ENCODE results near the gene PLPPR1. TPM values are rescaled to one million over a fixed set of nuclear protein-coding genes. Genes with fewer than 3 reads are reported as not detected.
"Not testable (repeated sequence)": the region's sequence is repeated elsewhere in the genome, so short reads cannot be mapped to it uniquely, and the experiment has no call there.

PLPPR1 gene
- polyA plus RNA-seq, 1 donor: 18.5 TPM

- no peak for DNase-seq
These were observed 184.1 kb downstream of the PLPPR1 start for GRCh38 chr9:101212661-101213060.

GRCh38 chr9:101219030-101219429 is 190.5 kb downstream of the PLPPR1 start:
- DNase-seq: no peak

- DNase-seq: no peak
These were observed 191.8 kb downstream of the PLPPR1 start for GRCh38 chr9:101220341-101220740.

- no peak for DNase-seq
These were observed 196.7 kb downstream of the PLPPR1 start for GRCh38 chr9:101225271-101225670.

GRCh38 chr9:101226161-101226560 is 197.6 kb downstream of the PLPPR1 start:
- no peak for DNase-seq

- no peak for DNase-seq
These were observed 198.3 kb downstream of the PLPPR1 start for GRCh38 chr9:101226803-101227202.

GRCh38 chr9:101229606-101230005 is 201.1 kb downstream of the PLPPR1 start:
- DNase-seq: no peak

GRCh38 chr9:101232405-101232977 is 204.0 kb downstream of the PLPPR1 start:
- no peak for DNase-seq

GRCh38 chr9:101235105-101235866 is 206.8 kb downstream of the PLPPR1 start:
- peak; percentile 38 for DNase-seq

GRCh38 chr9:101242651-101243050 is 214.1 kb downstream of the PLPPR1 start:
- DNase-seq: no peak

- no peak for DNase-seq
These were observed 218.2 kb downstream of the PLPPR1 start for GRCh38 chr9:101246691-101247090.

GRCh38 chr9:101247297-101247696 is 218.8 kb downstream of the PLPPR1 start:
- no peak for DNase-seq

- no peak for DNase-seq
These were observed 226.4 kb downstream of the PLPPR1 start for GRCh38 chr9:101254733-101255433.

GRCh38 chr9:101264727-101265126 is 236.2 kb downstream of the PLPPR1 start:
- DNase-seq: no peak

GRCh38 chr9:101265261-101265660 is 236.7 kb downstream of the PLPPR1 start:
- DNase-seq: no peak

- no peak for DNase-seq
These were observed 239.9 kb downstream of the PLPPR1 start for GRCh38 chr9:101268426-101268825.

- no peak for DNase-seq
These were observed 241.2 kb downstream of the PLPPR1 start for GRCh38 chr9:101269591-101270283.

- no peak for DNase-seq
These were observed 241.8 kb downstream of the PLPPR1 start for GRCh38 chr9:101270302-101270701.

- DNase-seq: no peak
These were observed 242.6 kb downstream of the PLPPR1 start for GRCh38 chr9:101271102-101271501.

GRCh38 chr9:101274971-101275768 is 246.6 kb downstream of the PLPPR1 start:
- no peak for DNase-seq

- DNase-seq: no peak
These were observed 247.3 kb downstream of the PLPPR1 start for GRCh38 chr9:101275769-101276250.

- not testable (repeated sequence) for DNase-seq
These were observed 262.5 kb downstream of the PLPPR1 start for GRCh38 chr9:101291043-101291442.
